HepG2 (cell line): Measurements from ENCODE around the gene TRNT1. TPM values are rescaled to one million over a fixed set of nuclear protein-coding genes. Genes with fewer than 3 reads are reported as not detected.

ENCODE experiments used
- ATAC-seq: fragments of 200-7000 bp; cut with Tn5 transposase; 3 replicates; pipeline ENCODE4 v1.9.1; 2020; ENCODE audit warnings: mild to moderate bottlenecking, moderate library complexity
- BruUV-seq: library from RNA; stranded (reverse); fragments of 400-500 nt; replicated peaks from 2 replicates; lab custom pipeline; 2021; lab: Mats Ljungman, UMichigan
- CTCF ChIA-PET: fragments of 300-600 bp; formaldehyde crosslinking; extraction: SDS; loops from one replicate; lab custom pipeline; 2021; ENCODE audit warnings: low total read pairs, inconsistent platforms, low intra/inter-chr PET ratio; lab: Yijun Ruan, JAX
- POLR2A ChIA-PET: fragments of 350-600 bp; sonication (Branson Sonifier 250); formaldehyde crosslinking; loops from one replicate; lab custom pipeline; 2020; ENCODE audit warnings: antibody characterized with exemption, inconsistent platforms; lab: Yijun Ruan, JAX
- DNase-seq: peaks from one replicate; pipeline ENCODE4 v3.0.0-alpha.2; 2015; ENCODE audit warnings: low spot score
- FAIRE-seq: peaks from 3 replicates; lab custom pipeline; 2011; peaks lifted over from hg19 to GRCh38; lab: Jason Lieb, UNC
- H2AFZ ChIP-seq: one replicate; pipeline ENCODE4 v1.6.1; 2011; ENCODE audit warnings: low read length, inconsistent platforms
- H3K27ac ChIP-seq: fragments of 300-600 bp; 3 replicates; pipeline ENCODE4 v1.8.0; 2011; ENCODE audit warnings: mixed run types, mild to moderate bottlenecking, mixed read lengths, low read length, inconsistent platforms; ENCODE audit not compliant: insufficient read depth; ENCODE audit errors: extremely low read length
- H3K27me3 ChIP-seq, 2 experiments: fragments of 200-600 bp in 1 of 2; 2 replicates in 1 of 2; 3 replicates in 1 of 2; pipeline versions ENCODE4 v1.6.0 to v1.8.0; 2011; ENCODE audit warnings: low read length in 2 of 2, mild to moderate bottlenecking in 2 of 2, moderate library complexity in 2 of 2, inconsistent platforms in 1 of 2; ENCODE audit not compliant: insufficient read depth in 2 of 2, control insufficient read depth in 1 of 2
- H3K36me3 ChIP-seq, 2 experiments: fragments of 200-600 bp in 1 of 2; replicated peaks in 1 of 2; 2 replicates in 1 of 2; 3 replicates in 1 of 2; pipeline versions ENCODE4 v1.5.1 to v1.8.0; 2011; ENCODE audit warnings: low read length in 2 of 2, inconsistent platforms in 1 of 2; ENCODE audit not compliant: insufficient read depth in 2 of 2, control insufficient read depth in 1 of 2
- H3K4me1 ChIP-seq: 2 replicates; pipeline ENCODE4 v1.5.1; 2012; ENCODE audit warnings: low read length, inconsistent platforms; ENCODE audit not compliant: insufficient read depth
- H3K4me2 ChIP-seq: 2 replicates; pipeline ENCODE4 v1.6.0; 2011; ENCODE audit warnings: low read depth, low read length, inconsistent platforms
- H3K4me3 ChIP-seq, 3 experiments: fragments of 200-600 bp in 1 of 3; sonication (generic), shearing (Covaris generic) in 1 of 3; replicated peaks in 1 of 3; 2 replicates each; pipeline ENCODE4 v1.5.1; 2011 to 2016; ENCODE audit warnings: low read length in 3 of 3, inconsistent platforms in 2 of 3, low read depth in 2 of 3, mild to moderate bottlenecking in 2 of 3, control low read depth in 1 of 3, mixed read lengths in 1 of 3; ENCODE audit not compliant: insufficient read depth in 1 of 3
- H3K79me2 ChIP-seq: one replicate; pipeline ENCODE4 v1.6.1; 2011; ENCODE audit warnings: low read length, inconsistent platforms; ENCODE audit not compliant: insufficient read depth
- H3K9ac ChIP-seq: 2 replicates; pipeline ENCODE4 v1.6.0; 2011; ENCODE audit warnings: mild to moderate bottlenecking, low read depth, low read length, inconsistent platforms; ENCODE audit not compliant: insufficient read depth
- H3K9me3 ChIP-seq: 2 replicates; pipeline ENCODE4 v1.5.1; 2012; ENCODE audit warnings: mild to moderate bottlenecking, low read length
- H4K20me1 ChIP-seq: 2 replicates; pipeline ENCODE4 v1.6.0; 2011; ENCODE audit warnings: inconsistent platforms, mild to moderate bottlenecking, low read length, moderate library complexity; ENCODE audit not compliant: insufficient read depth
- FOXK2 ChIP-seq: fragments of 450-650 bp; IDR thresholded peaks from 2 replicates; pipeline ENCODE4 v1.6.1; 2016
- HOXA5 ChIP-seq: sonication (generic); formaldehyde crosslinking; IDR thresholded peaks from 2 replicates; pipeline ENCODE4 v1.4.0; 2020; ENCODE audit warnings: missing genetic modification reagents
- KDM5B ChIP-seq: sonication (generic); formaldehyde crosslinking; IDR thresholded peaks from 2 replicates; pipeline ENCODE4 v1.4.0; 2020; ENCODE audit warnings: missing genetic modification reagents, mild to moderate bottlenecking, borderline replicate concordance
- ZNF296 ChIP-seq: sonication (generic); formaldehyde crosslinking; conservative IDR thresholded peaks from 2 replicates; pipeline ENCODE4 v1.5.0; 2020; ENCODE audit warnings: mild to moderate bottlenecking, missing genetic modification reagents
- WGBS: methylation state at CpG from one replicate; pipeline ENCODE4 v1.1.6; 2017; ENCODE audit warnings: low lambda C conversion rate; 5-methylcytosine and 5-hydroxymethylcytosine counted together
- in situ Hi-C: cut with HindIII; loops from 2 replicates; pipeline ENCODE4 v1.10.0; 2017; ENCODE audit warnings: low pct_unique_long_range_greater_than_20kb; ENCODE audit not compliant: extremely low pct_ligation_motif_present
- intact Hi-C: fragments of 100-400 bp; cut with micrococcal nuclease; formaldehyde crosslinking; loops from one replicate; pipeline ENCODE4 v1.10.0; 2022; ENCODE audit not compliant: unreplicated experiment
- polyA plus RNA-seq, 8 experiments: library from polyadenylated mRNA; depleted of rRNA in 3 of 8; stranded (reverse) in 7 of 8; unstranded in 1 of 8; fragments of >200 nt; fragmentation: Illumina TruSeq in 4 of 8; extraction: Trizol in 4 of 8; gene quantifications; 2 replicates each; pipeline versions ENCODE4 v1.2.1 to v1.2.3, GENCODE V29; 2011 to 2016; ENCODE audit warnings: low read depth in 4 of 8, missing spikeins in 1 of 8, mixed read lengths in 1 of 8; ENCODE audit not compliant: insufficient read depth in 1 of 8
- total RNA-seq, 5 experiments: library from RNA; depleted of rRNA; stranded (reverse); fragments of >200 nt; fragmentation: Illumina TruSeq; extraction: Trizol; gene quantifications; 2 replicates each; pipeline ENCODE4 v1.2.3, GENCODE V29; 2016; ENCODE audit warnings: low read depth in 1 of 5
- TF ChIP-seq, protein P1 (sequence below): sonication (generic); formaldehyde crosslinking; IDR thresholded peaks from 2 replicates; pipeline ENCODE4 v1.4.0; 2020; ENCODE audit warnings: mild to moderate bottlenecking, missing genetic modification reagents
- TF ChIP-seq, protein P2 (sequence below): sonication (generic); formaldehyde crosslinking; IDR thresholded peaks from 2 replicates; pipeline ENCODE4 v1.5.1; 2020; ENCODE audit warnings: missing genetic modification reagents, mild to moderate bottlenecking, borderline replicate concordance
- TF ChIP-seq, protein P3 (sequence below): sonication (generic); formaldehyde crosslinking; IDR thresholded peaks from 2 replicates; pipeline ENCODE4 v1.4.0; 2020; ENCODE audit warnings: missing genetic modification reagents
- TF ChIP-seq, protein P4 (sequence below): sonication (generic); formaldehyde crosslinking; IDR thresholded peaks from 2 replicates; pipeline ENCODE4 v1.8.0; 2022; ENCODE audit warnings: mild to moderate bottlenecking, missing genetic modification reagents, moderate library complexity

Gene TRNT1
- total and polyA plus RNA-seq, 2 of the 13 experiments (the other 11 are each of a cell fraction or from before 2014, with no cell fraction given) = 9.4 to 27.7 TPM

DNA sequence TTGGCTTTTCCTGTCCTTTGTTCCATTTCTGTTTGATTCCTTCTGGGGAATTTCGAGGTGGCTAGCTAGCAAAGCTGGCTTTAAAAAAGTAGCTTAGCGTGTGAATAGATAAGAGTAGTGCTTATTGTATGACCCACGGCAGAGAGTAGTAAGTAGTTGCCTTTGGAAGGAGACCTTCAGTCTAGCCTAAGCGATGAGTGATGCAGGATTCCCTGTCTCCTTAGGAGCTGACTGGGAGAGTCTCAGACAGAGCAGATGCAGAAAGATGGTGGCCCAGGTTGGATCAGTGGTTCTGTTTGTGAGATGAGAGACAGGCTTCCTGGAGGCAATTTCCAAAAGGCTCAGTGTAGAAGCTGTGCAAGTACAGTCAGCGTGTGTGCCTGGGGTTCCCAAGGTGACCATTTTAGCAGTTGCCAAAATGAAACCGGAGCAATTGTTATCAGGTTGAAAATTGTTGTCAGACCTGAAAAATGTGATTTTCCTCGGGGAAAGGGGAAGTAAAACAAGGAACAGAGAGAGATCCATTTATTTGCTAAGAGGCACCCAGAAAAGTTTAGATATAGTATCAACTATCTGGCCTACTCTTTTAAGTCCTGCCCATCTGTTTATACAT is 15.9 kb upstream of the TRNT1 start (continued):
- TF ChIP-seq, protein P1, sequence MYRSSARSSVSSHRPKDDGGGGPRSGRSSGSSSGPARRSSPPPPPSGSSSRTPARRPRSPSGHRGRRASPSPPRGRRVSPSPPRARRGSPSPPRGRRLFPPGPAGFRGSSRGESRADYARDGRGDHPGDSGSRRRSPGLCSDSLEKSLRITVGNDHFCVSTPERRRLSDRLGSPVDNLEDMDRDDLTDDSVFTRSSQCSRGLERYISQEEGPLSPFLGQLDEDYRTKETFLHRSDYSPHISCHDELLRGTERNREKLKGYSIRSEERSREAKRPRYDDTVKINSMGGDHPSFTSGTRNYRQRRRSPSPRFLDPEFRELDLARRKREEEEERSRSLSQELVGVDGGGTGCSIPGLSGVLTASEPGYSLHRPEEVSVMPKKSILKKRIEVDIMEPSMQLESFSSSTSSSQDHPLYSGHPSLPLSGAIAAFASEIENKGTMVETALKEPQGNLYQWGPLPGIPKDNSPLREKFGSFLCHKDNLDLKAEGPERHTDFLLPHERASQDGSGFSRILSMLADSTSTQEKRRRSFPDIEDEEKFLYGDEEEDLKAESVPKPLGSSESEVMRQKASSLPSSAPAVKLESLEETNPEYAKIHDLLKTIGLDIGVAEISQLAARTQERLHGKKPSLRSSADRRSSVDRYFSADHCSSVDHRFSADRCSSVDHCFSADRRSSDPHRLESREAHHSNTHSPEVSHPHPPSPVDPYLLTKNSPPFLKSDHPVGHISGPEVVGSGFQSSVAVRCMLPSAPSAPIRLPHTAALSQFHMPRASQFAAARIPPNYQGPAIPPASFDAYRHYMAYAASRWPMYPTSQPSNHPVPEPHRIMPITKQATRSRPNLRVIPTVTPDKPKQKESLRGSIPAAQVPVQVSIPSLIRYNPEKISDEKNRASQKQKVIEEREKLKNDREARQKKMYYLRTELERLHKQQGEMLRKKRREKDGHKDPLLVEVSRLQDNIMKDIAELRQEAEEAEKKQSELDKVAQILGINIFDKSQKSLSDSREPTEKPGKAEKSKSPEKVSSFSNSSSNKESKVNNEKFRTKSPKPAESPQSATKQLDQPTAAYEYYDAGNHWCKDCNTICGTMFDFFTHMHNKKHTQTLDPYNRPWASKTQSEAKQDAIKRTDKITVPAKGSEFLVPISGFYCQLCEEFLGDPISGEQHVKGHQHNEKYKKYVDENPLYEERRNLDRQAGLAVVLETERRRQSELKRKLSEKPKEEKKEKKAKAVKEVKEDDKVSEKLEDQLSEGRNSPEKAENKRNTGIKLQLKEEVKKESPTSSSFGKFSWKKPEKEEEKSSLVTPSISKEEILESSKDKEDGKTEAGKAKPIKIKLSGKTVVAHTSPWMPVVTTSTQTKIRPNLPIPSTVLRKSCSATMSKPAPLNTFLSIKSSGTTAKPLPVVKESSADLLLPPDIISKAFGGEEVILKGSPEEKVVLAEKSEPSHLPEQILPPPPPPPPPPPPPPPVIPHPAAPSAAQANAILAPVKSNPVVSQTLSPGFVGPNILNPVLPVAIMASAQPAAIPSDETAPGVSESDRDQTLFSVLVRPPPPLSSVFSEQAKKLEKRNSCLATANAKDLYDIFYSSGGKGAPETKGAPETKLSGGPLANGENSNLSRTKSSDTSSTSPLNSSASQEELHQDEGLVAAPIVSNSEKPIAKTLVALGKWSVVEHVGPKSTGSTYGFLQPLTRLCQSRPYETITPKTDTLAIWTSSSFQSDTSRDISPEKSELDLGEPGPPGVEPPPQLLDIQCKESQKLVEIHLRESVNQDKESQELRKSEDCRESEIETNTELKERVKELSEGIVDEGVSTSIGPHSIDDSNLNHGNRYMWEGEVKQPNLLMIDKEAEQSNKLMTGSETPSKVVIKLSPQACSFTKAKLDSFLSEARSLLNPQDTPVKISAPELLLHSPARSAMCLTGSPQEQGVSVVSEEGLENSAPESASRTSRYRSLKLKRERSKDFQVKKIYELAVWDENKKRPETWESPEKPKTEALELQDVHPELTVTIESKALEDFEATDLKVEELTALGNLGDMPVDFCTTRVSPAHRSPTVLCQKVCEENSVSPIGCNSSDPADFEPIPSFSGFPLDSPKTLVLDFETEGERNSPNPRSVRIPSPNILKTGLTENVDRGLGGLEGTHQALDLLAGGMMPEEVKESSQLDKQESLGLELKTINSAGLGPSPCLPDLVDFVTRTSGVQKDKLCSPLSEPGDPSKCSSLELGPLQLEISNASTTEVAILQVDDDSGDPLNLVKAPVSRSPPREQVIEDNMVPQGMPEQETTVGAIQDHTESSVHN (CRISPR knock-in tag) = no peak

DNA sequence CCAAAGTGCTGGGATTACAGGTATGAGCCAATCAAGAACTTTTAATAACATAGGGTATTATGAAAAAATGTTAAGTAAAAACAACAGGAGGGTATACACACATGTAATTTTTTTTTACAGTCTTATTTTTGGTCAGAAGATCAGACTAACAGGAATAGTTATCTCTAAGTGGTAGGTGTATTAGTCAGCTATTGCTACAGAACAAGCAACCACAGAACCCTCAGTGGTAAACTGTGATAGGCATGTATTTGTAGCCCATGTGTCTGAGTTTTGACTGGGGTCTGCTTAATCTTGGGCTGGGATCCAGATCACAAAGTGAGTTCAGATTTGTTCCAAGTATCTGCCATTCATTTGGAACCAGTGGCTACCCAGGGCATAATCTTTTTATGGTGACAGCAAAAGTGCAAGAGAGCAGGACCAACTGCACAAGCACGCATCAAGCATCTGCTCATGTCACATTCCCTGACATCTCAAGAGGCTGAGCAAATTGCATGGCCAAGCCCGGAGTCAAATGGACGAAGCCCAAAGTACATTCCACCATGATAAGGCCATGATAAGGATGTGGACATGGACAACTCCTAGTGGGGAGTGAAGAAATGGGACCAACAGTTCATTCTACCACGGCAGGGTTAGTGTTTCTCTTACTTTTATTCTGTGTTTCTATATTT is 13.6 kb upstream of the TRNT1 start:
- POLR2A ChIA-PET = no interaction called here
- intact Hi-C loops = no loop called here
- no peak for ATAC-seq
- TF ChIP-seq, protein P2, sequence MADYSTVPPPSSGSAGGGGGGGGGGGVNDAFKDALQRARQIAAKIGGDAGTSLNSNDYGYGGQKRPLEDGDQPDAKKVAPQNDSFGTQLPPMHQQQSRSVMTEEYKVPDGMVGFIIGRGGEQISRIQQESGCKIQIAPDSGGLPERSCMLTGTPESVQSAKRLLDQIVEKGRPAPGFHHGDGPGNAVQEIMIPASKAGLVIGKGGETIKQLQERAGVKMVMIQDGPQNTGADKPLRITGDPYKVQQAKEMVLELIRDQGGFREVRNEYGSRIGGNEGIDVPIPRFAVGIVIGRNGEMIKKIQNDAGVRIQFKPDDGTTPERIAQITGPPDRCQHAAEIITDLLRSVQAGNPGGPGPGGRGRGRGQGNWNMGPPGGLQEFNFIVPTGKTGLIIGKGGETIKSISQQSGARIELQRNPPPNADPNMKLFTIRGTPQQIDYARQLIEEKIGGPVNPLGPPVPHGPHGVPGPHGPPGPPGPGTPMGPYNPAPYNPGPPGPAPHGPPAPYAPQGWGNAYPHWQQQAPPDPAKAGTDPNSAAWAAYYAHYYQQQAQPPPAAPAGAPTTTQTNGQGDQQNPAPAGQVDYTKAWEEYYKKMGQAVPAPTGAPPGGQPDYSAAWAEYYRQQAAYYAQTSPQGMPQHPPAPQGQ = no peak
- TF ChIP-seq KDM5B (no peak), HOXA5 (CRISPR knock-in tag) (no peak), FOXK2 (no peak), ZNF296 (CRISPR knock-in tag) (no peak)
- TF ChIP-seq, protein P3, sequence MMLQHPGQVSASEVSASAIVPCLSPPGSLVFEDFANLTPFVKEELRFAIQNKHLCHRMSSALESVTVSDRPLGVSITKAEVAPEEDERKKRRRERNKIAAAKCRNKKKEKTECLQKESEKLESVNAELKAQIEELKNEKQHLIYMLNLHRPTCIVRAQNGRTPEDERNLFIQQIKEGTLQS (CRISPR knock-in tag) = no peak
- TF ChIP-seq, protein P4, sequence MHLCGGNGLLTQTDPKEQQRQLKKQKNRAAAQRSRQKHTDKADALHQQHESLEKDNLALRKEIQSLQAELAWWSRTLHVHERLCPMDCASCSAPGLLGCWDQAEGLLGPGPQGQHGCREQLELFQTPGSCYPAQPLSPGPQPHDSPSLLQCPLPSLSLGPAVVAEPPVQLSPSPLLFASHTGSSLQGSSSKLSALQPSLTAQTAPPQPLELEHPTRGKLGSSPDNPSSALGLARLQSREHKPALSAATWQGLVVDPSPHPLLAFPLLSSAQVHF (CRISPR knock-in tag) = no peak

More for the DNA sequence above, 13.6 kb upstream of the TRNT1 start:
- DNase-seq (no peak), FAIRE-seq (no peak)
- Histone ChIP-seq H3K27ac (no peak overlapping the region), H3K36me3 (no peaks in the 10 kb centered on the region), H3K9me3 (no peaks in the 10 kb centered on the region), H3K27me3 (peaks cover 0 to 6% of the 10 kb centered on the region in 2 experiments; a peak in 1 of 5 replicates), H3K4me1 (no peaks in the 10 kb centered on the region), H3K9ac (no peak overlapping the region), H2AFZ (no peak overlapping the region), H3K79me2 (no peaks in the 10 kb centered on the region), H3K4me2 (no peak overlapping the region), H4K20me1 (no peaks in the 10 kb centered on the region), H3K4me3 (no peak overlapping the region)
- in situ Hi-C loops = no loop called here
- CTCF ChIA-PET = no interaction called here
- 0% methylated on average over 4 of the region's 4 CpGs for WGBS
- no TSS peak for BruUV-seq
